Measurements from ENCODE around the gene CLOCK. TPM values are rescaled to one million over a fixed set of nuclear protein-coding genes. Genes with fewer than 3 reads are reported as not detected.

CLOCK gene
- total and polyA plus RNA-seq, 10 of the 15 experiments (the other 5 are each of a cell fraction or from before 2014, with no cell fraction given) = 2.8 to 11.7 (median 10.4) TPM

DNA sequence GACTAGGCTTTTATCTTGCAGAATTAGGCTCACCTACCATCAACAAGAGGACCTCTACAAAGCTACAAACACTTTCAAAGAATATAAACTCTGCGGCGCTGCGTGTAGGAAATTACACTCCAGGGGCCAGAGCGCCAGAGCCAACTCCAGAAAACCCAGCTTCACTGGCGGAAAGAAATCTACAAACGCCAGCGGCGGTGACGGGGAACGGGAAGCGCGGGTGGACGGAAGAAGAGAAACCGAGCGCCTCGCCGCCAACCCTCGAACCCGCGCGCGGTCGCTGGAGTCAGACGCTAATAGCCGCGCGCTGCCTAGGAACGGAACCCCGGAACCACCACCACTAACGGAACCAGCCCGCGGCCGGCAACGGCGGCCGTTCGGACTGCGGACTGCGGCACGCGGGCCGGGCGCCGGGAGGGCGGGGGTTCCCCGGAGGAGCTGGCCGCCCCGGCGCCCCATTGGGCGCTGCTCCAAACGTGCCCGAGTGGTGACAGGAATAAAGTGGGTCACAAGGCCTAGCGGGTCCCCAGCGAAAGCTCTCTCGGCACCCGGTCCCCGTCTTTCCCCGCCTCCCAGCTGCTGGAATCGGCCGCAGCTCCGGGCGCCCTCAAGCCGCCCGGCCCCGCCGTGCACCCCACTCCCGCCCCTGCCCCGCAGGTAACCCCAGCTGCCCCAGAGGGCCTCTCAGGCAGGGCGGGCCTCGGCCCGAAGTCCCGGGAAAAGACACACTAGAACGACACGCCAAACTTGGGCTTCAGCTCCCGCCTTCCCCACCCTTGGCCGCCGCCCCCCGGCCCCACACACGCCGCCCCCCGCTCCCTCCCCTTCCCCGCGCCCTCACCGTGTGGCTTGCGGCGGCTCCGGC lies 836 bp downstream of the CLOCK start (continued):
- TF ChIP-seq, protein P1, sequence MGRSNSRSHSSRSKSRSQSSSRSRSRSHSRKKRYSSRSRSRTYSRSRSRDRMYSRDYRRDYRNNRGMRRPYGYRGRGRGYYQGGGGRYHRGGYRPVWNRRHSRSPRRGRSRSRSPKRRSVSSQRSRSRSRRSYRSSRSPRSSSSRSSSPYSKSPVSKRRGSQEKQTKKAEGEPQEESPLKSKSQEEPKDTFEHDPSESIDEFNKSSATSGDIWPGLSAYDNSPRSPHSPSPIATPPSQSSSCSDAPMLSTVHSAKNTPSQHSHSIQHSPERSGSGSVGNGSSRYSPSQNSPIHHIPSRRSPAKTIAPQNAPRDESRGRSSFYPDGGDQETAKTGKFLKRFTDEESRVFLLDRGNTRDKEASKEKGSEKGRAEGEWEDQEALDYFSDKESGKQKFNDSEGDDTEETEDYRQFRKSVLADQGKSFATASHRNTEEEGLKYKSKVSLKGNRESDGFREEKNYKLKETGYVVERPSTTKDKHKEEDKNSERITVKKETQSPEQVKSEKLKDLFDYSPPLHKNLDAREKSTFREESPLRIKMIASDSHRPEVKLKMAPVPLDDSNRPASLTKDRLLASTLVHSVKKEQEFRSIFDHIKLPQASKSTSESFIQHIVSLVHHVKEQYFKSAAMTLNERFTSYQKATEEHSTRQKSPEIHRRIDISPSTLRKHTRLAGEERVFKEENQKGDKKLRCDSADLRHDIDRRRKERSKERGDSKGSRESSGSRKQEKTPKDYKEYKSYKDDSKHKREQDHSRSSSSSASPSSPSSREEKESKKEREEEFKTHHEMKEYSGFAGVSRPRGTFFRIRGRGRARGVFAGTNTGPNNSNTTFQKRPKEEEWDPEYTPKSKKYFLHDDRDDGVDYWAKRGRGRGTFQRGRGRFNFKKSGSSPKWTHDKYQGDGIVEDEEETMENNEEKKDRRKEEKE (IDR thresholded peaks at IDR 0.05) = no peak
- TF ChIP-seq MYC (IDR thresholded peaks at IDR 0.05; ENCODE audit: insufficient read depth, insufficient read length, insufficient replicate concordance, low read length, severe bottlenecking) (no peak), TCF12 (IDR thresholded peaks at IDR 0.05; ENCODE audit: low read depth, low read length) (0 out of 2 replicates have a peak, but pooled peaks have one; percentile 8), MEF2A (IDR thresholded peaks at IDR 0.05; ENCODE audit: insufficient read depth, low read depth, low read length) (no peak), RBBP5 (conservative IDR thresholded peaks at IDR 0.05) (peak; percentile 63; the same call in 1 of the 2 replicates), CHD2 (IDR thresholded peaks at IDR 0.05; ENCODE audit: borderline replicate concordance, low read depth, low read length) (peak; percentile 46; the same call in 1 of the 2 replicates), SMAD1 (IDR thresholded peaks at IDR 0.05; ENCODE audit: low read depth, partially characterized antibody) (no peak), CHD4 (IDR thresholded peaks at IDR 0.05) (no peak), CREB1 (IDR thresholded peaks at IDR 0.05; ENCODE audit: low read depth) (peak; percentile 34; the same call in 1 of the 2 replicates), GATAD2B (conservative IDR thresholded peaks at IDR 0.05; ENCODE audit: low read depth) (peak; percentile 91), MYB (IDR thresholded peaks at IDR 0.05; ENCODE audit: borderline replicate concordance, low read depth, low read length) (no peak), GABPA (IDR thresholded peaks at IDR 0.05; ENCODE audit: low read depth) (peak; percentile 72), RCOR1 (conservative IDR thresholded peaks at IDR 0.05; ENCODE audit: low read depth, low read length) (0 out of 2 replicates have a peak, but pooled peaks have one; percentile 19), BHLHE40 (IDR thresholded peaks at IDR 0.05; ENCODE audit: borderline replicate concordance in 1 of 2, low read depth in 2 of 2, low read length in 1 of 2) (peak; percentile 92 to 97)
- TF ChIP-seq, protein P2, sequence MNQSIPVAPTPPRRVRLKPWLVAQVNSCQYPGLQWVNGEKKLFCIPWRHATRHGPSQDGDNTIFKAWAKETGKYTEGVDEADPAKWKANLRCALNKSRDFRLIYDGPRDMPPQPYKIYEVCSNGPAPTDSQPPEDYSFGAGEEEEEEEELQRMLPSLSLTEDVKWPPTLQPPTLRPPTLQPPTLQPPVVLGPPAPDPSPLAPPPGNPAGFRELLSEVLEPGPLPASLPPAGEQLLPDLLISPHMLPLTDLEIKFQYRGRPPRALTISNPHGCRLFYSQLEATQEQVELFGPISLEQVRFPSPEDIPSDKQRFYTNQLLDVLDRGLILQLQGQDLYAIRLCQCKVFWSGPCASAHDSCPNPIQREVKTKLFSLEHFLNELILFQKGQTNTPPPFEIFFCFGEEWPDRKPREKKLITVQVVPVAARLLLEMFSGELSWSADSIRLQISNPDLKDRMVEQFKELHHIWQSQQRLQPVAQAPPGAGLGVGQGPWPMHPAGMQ (IDR thresholded peaks at IDR 0.05; ENCODE audit: borderline replicate concordance) = no peak
- TF ChIP-seq, protein P3, sequence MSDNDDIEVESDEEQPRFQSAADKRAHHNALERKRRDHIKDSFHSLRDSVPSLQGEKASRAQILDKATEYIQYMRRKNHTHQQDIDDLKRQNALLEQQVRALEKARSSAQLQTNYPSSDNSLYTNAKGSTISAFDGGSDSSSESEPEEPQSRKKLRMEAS (IDR thresholded peaks at IDR 0.05; ENCODE audit: low read depth, low read length) = peak; percentile 33; the same call in 1 of the 2 replicates
- TF ChIP-seq, protein P4, sequence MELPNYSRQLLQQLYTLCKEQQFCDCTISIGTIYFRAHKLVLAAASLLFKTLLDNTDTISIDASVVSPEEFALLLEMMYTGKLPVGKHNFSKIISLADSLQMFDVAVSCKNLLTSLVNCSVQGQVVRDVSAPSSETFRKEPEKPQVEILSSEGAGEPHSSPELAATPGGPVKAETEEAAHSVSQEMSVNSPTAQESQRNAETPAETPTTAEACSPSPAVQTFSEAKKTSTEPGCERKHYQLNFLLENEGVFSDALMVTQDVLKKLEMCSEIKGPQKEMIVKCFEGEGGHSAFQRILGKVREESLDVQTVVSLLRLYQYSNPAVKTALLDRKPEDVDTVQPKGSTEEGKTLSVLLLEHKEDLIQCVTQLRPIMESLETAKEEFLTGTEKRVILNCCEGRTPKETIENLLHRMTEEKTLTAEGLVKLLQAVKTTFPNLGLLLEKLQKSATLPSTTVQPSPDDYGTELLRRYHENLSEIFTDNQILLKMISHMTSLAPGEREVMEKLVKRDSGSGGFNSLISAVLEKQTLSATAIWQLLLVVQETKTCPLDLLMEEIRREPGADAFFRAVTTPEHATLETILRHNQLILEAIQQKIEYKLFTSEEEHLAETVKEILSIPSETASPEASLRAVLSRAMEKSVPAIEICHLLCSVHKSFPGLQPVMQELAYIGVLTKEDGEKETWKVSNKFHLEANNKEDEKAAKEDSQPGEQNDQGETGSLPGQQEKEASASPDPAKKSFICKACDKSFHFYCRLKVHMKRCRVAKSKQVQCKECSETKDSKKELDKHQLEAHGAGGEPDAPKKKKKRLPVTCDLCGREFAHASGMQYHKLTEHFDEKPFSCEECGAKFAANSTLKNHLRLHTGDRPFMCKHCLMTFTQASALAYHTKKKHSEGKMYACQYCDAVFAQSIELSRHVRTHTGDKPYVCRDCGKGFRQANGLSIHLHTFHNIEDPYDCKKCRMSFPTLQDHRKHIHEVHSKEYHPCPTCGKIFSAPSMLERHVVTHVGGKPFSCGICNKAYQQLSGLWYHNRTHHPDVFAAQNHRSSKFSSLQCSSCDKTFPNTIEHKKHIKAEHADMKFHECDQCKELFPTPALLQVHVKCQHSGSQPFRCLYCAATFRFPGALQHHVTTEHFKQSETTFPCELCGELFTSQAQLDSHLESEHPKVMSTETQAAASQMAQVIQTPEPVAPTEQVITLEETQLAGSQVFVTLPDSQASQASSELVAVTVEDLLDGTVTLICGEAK (IDR thresholded peaks at IDR 0.05; ENCODE audit: borderline replicate concordance) = peak; percentile 81
- TF ChIP-seq, protein P5, sequence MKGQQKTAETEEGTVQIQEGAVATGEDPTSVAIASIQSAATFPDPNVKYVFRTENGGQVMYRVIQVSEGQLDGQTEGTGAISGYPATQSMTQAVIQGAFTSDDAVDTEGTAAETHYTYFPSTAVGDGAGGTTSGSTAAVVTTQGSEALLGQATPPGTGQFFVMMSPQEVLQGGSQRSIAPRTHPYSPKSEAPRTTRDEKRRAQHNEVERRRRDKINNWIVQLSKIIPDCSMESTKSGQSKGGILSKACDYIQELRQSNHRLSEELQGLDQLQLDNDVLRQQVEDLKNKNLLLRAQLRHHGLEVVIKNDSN (IDR thresholded peaks at IDR 0.05; ENCODE audit: borderline replicate concordance, extremely low read length, insufficient read depth, low read depth, low read length) = peak; percentile 4
